Type B pancreatic cell (in vitro differentiated cells): ENCODE measurements around the gene MACF1. TPM values are rescaled to one million over a fixed set of nuclear protein-coding genes. Genes with fewer than 3 reads are reported as not detected.
A peak's percentile ranks its signal among the peaks of the same experiment; 100 is the strongest.

ENCODE experiments used
- DNase-seq: peaks from one replicate; pipeline ENCODE4 v3.0.0; 2021; ENCODE audit warnings: mixed read lengths; ENCODE audit not compliant: unreplicated experiment; ENCODE audit errors: extremely low spot score
- H3K27ac Mint-ChIP-seq: 2 replicates; pipeline ENCODE4 v1.8.0; 2021; ENCODE audit warnings: mild to moderate bottlenecking, mixed read lengths
- H3K27me3 Mint-ChIP-seq: 2 replicates; pipeline ENCODE4 v1.8.0; 2021; ENCODE audit warnings: mixed read lengths
- H3K36me3 Mint-ChIP-seq: 2 replicates; pipeline ENCODE4 v1.8.0; 2021; ENCODE audit warnings: mixed read lengths
- H3K4me1 Mint-ChIP-seq: one replicate; pipeline ENCODE4 v1.8.0; 2021; ENCODE audit warnings: mixed read lengths; ENCODE audit not compliant: unreplicated experiment
- H3K4me3 Mint-ChIP-seq: 2 replicates; pipeline ENCODE4 v1.8.0; 2021; ENCODE audit warnings: mild to moderate bottlenecking, mixed read lengths
- H3K9me3 Mint-ChIP-seq: 2 replicates; pipeline ENCODE4 v1.8.0; 2021; ENCODE audit warnings: mixed read lengths
- total RNA-seq: library from RNA; stranded (reverse); gene quantifications from 2 replicates; pipeline ENCODE4 v1.2.1, GENCODE V29; 2021; ENCODE audit warnings: low replicate concordance
- TF ChIP-seq, protein P1 (sequence below): fragments of 200-600 bp; sonication (generic); conservative IDR thresholded peaks from 2 replicates; pipeline ENCODE4 v1.5.0; 2021; ENCODE audit warnings: antibody characterized with exemption, mild to moderate bottlenecking

Gene MACF1
- total RNA-seq, 1 donor from 2014 or later: 201 TPM

DNA sequence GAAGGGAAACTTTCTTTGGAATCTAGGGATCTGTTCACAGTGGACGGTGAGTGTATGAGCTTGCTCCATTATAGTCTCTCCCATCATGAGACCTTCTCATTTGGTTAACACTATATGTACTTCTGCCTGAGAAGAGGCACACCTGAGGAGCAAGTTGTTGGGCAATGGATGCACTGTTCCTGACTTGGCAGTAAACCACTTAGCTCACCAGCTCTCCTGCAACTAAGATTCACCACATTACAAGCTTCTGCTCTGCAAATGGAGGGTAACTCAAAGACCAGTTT is 10.2 kb downstream of the MACF1 start:
- peaks cover 33% of the 10 kb centered on the region for H3K4me1 Mint-ChIP-seq
- H3K27me3 Mint-ChIP-seq: no peaks in the 10 kb centered on the region
- no peak for DNase-seq
- TF ChIP-seq, protein P1, sequence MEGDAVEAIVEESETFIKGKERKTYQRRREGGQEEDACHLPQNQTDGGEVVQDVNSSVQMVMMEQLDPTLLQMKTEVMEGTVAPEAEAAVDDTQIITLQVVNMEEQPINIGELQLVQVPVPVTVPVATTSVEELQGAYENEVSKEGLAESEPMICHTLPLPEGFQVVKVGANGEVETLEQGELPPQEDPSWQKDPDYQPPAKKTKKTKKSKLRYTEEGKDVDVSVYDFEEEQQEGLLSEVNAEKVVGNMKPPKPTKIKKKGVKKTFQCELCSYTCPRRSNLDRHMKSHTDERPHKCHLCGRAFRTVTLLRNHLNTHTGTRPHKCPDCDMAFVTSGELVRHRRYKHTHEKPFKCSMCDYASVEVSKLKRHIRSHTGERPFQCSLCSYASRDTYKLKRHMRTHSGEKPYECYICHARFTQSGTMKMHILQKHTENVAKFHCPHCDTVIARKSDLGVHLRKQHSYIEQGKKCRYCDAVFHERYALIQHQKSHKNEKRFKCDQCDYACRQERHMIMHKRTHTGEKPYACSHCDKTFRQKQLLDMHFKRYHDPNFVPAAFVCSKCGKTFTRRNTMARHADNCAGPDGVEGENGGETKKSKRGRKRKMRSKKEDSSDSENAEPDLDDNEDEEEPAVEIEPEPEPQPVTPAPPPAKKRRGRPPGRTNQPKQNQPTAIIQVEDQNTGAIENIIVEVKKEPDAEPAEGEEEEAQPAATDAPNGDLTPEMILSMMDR: no peak
- H3K27ac Mint-ChIP-seq: peak overlapping the region; percentile 73
- no peaks in the 10 kb centered on the region for H3K36me3 Mint-ChIP-seq
- H3K4me3 Mint-ChIP-seq: peak overlapping the region; percentile 41
- no peaks in the 10 kb centered on the region for H3K9me3 Mint-ChIP-seq

DNA sequence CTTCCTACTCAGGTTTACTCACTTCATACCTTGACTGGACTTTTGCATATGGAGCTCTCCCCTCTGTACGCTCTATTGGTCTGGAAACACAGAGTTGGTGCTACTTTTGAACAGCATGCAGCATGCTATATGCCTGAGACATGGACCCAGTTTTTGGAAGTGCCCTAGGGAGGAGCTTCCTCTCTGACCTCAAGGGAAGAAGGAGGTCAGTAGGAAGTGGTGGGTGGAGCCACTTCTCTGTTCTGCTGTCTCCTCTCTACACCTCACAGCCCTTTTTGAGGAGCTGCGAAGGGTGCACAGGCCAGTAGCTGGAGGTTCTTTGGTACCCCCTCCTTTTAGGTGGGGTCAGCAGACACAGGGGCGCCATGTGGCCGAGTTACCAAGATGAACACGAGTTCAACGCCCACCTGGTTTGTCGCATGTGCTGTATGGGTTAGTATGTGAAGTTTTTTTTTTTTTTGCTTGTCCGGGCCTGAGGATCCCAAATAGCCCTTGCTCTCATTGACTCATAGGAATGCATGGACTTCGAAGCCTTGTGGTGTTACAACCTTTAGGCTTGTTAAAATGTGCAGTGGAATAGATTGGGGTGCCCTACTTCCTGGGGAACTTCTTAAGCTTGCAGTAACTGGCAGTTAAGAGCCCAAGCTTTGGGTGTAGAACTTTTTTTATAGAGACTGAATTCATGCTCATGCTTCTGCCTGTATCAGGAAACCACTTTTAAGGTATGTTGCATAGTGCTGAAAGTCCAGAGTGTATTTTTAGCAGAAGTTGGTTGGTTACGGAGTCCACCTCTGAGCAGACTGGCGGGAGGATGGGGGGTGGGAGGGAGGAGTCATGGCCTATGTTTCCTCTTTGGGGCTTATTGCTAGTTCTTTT is 10.7 kb downstream of the MACF1 start:
- TF ChIP-seq, protein P1: no peak
- Mint-ChIP-seq H3K4me1 (peaks cover 33% of the 10 kb centered on the region), H3K27ac (peak overlapping the region; percentile 29), H3K27me3 (no peaks in the 10 kb centered on the region), H3K4me3 (no peak overlapping the region), H3K9me3 (no peaks in the 10 kb centered on the region), H3K36me3 (no peaks in the 10 kb centered on the region)
- no peak for DNase-seq

DNA sequence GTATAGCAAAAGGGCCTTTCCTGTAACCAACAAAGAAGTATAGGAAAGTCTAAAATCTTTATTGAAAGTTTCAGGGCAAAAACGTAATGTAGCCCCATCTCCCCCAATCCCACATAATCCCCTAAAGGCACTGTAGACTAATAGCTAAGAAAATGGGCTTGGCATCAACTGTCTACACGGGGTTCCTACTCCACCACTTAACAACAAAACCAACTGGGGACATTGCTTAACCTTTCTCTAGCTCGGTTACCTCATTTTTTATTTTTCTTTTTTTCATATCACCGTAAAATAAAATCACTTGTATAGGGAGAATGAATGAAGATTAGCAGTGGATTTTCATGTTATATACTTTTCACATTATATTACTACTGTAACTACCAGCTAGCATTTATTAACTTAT is 12.3 kb downstream of the MACF1 start:
- no peak overlapping the region for H3K27ac Mint-ChIP-seq
- no peaks in the 10 kb centered on the region for H3K9me3 Mint-ChIP-seq
- TF ChIP-seq, protein P1: no peak
- H3K36me3 Mint-ChIP-seq: no peaks in the 10 kb centered on the region
- H3K4me1 Mint-ChIP-seq: peaks cover 33% of the 10 kb centered on the region
- no peaks in the 10 kb centered on the region for H3K27me3 Mint-ChIP-seq
- H3K4me3 Mint-ChIP-seq: no peak overlapping the region
- DNase-seq: no peak

DNA sequence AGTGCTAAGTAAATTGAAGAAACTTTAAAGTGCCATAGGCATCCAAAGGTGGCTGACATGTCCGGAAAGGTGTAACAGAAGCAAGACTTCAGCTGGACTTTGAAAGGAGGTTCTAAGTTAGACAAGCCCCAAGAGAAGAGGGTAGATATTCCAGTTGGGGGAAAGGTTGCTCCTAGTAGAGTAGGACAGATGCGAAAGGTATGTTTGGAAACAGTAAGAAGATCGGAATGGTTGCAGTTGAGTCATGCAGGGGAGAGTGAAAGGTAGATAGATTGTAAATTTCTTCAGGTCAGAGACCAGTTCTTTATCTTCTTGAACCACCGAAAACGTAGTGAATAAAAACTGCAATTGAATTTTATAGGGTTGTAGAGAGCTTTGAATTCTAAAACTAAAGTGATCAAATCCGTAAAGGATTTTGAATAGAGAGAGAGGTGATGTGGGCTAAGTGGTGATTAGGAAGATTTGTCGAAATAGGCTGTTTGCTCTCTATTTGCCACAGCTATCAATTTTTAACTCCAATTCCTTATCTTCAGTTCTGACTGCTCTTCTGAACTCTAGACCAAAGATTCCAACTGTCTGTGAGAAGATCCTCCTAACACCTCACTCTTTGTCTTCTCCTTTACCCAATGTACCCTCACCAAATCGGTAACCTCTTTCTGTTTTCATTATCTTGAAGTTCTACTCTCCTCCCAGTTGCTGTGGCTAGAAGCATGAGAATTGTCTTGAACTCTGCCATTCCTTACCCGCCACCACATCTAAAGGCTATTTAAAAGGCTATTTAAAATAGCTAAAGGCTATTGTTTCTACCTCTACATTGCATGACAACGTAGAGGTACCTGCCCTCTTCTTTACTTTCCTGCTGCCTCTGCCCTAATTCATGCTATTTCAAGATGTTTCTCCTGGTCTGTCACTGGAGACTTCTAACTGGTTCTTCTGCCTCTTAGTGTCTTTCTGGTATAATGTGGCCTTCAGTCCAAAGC is 16.7 kb downstream of the MACF1 start:
- peaks cover 7% of the 10 kb centered on the region for H3K4me1 Mint-ChIP-seq
- no peak for DNase-seq

DNA sequence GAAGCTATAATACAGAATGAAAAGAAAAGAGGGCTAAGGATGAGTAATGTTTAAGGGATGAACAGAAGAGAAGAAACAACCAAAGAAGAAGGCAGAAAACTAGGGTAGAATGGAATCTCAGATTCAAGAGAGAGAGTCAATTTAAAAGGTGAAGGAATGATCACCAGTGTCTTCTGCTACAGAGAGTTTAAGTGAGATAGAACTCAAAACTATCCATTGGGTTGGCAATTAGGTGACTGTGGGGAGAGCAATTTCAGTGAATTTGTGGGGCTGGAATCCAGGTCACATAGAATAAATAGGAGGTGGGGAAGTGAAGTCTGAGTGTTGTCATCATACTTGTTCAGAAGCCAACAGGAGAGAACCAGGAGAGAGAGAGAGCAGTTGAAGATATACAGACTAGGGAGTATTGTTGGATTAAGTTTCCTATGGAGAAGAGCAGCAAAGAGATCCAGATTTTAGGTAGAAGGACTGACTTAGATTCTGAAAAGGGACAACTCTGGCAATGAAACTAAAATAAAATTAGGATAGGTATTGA is 19.9 kb downstream of the MACF1 start:
- Mint-ChIP-seq H3K9me3 (no peaks in the 10 kb centered on the region), H3K27me3 (no peaks in the 10 kb centered on the region), H3K4me3 (no peak overlapping the region), H3K36me3 (no peaks in the 10 kb centered on the region), H3K27ac (no peak overlapping the region), H3K4me1 (no peaks in the 10 kb centered on the region)
- TF ChIP-seq, protein P1: no peak
- DNase-seq: no peak

More for the DNA sequence above, 16.7 kb downstream of the MACF1 start:
- Mint-ChIP-seq H3K27ac (no peak overlapping the region), H3K9me3 (no peaks in the 10 kb centered on the region), H3K4me3 (no peak overlapping the region), H3K36me3 (no peaks in the 10 kb centered on the region), H3K27me3 (no peaks in the 10 kb centered on the region)
- TF ChIP-seq, protein P1: no peak
